Measurements from ENCODE around the gene GID8. TPM values are rescaled to one million over a fixed set of nuclear protein-coding genes. Genes with fewer than 3 reads are reported as not detected.

Gene GID8
- total and polyA plus RNA-seq, 9 of the 15 experiments (the other 6 are each of a cell fraction or from before 2014, with no cell fraction given): 7.5 to 31.6 (median 22.2) TPM

DNA sequence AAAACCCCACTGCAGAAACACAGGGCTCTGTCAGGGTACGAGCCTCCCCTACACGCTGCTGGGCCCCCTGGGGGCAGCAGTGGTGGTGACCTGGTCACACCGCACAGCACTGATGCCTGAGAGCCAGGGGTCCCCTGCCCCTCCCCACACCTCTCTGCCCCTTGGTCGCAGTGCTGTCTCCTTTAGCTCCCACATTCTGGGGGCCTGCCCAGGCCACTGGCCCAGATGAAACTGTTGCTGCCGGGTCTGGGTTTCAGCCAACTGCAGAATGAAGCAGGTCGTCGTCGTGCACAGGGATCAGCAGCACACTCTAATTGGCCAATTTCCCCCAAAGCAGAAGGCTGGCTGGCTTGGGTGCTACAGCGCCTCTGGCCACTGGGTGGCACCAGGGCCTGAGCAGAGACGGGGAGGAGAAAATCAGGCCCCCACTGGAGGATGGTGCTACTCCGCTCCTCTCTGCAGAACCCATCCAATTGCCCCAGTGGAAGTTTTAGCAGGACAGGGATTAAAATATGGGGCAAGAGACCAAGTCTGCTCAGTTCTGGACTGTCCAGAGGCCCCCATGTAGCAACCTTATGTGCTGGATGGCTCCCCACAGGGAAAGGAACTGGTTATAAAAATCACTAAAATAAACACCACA, 37.8 kb upstream of the GID8 start (continued):
- no peak for TF ChIP-seq ZNF23 (CRISPR knock-in tag; IDR thresholded peaks at IDR 0.05)
- TF ChIP-seq, protein P1, sequence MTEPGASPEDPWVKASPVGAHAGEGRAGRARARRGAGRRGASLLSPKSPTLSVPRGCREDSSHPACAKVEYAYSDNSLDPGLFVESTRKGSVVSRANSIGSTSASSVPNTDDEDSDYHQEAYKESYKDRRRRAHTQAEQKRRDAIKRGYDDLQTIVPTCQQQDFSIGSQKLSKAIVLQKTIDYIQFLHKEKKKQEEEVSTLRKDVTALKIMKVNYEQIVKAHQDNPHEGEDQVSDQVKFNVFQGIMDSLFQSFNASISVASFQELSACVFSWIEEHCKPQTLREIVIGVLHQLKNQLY (CRISPR knock-in tag; conservative IDR thresholded peaks at IDR 0.05): no peak
- TF ChIP-seq, protein P2, sequence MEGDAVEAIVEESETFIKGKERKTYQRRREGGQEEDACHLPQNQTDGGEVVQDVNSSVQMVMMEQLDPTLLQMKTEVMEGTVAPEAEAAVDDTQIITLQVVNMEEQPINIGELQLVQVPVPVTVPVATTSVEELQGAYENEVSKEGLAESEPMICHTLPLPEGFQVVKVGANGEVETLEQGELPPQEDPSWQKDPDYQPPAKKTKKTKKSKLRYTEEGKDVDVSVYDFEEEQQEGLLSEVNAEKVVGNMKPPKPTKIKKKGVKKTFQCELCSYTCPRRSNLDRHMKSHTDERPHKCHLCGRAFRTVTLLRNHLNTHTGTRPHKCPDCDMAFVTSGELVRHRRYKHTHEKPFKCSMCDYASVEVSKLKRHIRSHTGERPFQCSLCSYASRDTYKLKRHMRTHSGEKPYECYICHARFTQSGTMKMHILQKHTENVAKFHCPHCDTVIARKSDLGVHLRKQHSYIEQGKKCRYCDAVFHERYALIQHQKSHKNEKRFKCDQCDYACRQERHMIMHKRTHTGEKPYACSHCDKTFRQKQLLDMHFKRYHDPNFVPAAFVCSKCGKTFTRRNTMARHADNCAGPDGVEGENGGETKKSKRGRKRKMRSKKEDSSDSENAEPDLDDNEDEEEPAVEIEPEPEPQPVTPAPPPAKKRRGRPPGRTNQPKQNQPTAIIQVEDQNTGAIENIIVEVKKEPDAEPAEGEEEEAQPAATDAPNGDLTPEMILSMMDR (IDR thresholded peaks at IDR 0.05 in 2 of 3, conservative IDR thresholded peaks at IDR 0.05 in 1 of 3; ENCODE audit: insufficient read depth in 2 of 3, low read depth in 1 of 3, low read length in 3 of 3): peak; percentile 92 to 93 (median 93)
- peak; percentile 31; the same call in 1 of the 2 replicates for TF ChIP-seq CTBP1 (IDR thresholded peaks at IDR 0.05; ENCODE audit: borderline replicate concordance)
- TF ChIP-seq EWSR1 (IDR thresholded peaks at IDR 0.05; ENCODE audit: borderline replicate concordance, low read depth, partially characterized antibody): no peak
- TF ChIP-seq, protein P3, sequence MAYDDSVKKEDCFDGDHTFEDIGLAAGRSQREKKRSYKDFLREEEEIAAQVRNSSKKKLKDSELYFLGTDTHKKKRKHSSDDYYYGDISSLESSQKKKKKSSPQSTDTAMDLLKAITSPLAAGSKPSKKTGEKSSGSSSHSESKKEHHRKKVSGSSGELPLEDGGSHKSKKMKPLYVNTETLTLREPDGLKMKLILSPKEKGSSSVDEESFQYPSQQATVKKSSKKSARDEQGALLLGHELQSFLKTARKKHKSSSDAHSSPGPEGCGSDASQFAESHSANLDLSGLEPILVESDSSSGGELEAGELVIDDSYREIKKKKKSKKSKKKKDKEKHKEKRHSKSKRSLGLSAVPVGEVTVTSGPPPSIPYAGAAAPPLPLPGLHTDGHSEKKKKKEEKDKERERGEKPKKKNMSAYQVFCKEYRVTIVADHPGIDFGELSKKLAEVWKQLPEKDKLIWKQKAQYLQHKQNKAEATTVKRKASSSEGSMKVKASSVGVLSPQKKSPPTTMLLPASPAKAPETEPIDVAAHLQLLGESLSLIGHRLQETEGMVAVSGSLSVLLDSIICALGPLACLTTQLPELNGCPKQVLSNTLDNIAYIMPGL (CRISPR knock-in tag; IDR thresholded peaks at IDR 0.05): no peak
- TF ChIP-seq ZBTB1 (CRISPR knock-in tag; IDR thresholded peaks at IDR 0.05; ENCODE audit: borderline replicate concordance, low read depth): no peak
- TF ChIP-seq CBX5 (IDR thresholded peaks at IDR 0.05; ENCODE audit: borderline replicate concordance, low read depth): no peak
- TF ChIP-seq, protein P4, sequence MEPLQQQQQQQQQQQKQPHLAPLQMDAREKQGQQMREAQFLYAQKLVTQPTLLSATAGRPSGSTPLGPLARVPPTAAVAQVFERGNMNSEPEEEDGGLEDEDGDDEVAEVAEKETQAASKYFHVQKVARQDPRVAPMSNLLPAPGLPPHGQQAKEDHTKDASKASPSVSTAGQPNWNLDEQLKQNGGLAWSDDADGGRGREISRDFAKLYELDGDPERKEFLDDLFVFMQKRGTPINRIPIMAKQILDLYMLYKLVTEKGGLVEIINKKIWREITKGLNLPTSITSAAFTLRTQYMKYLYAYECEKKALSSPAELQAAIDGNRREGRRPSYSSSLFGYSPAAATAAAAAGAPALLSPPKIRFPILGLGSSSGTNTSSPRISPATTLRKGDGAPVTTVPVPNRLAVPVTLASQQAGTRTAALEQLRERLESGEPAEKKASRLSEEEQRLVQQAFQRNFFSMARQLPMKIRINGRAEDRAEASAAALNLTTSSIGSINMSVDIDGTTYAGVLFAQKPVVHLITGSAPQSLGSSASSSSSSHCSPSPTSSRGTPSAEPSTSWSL (CRISPR knock-in tag; IDR thresholded peaks at IDR 0.05; ENCODE audit: borderline replicate concordance): no peak
- no peak for TF ChIP-seq SOX6 (IDR thresholded peaks at IDR 0.05)
- TF ChIP-seq ZNF431 (CRISPR knock-in tag; IDR thresholded peaks at IDR 0.05): no peak; the same call in 1 of the 2 replicates
- no peak; the same call in 1 of the 2 replicates for TF ChIP-seq ZBTB7A (IDR thresholded peaks at IDR 0.05; ENCODE audit: borderline replicate concordance, control insufficient read depth, low read depth, low read length)
- TF ChIP-seq TRIM28 (IDR thresholded peaks at IDR 0.05): no peak
- TF ChIP-seq FUS (optimal IDR thresholded peaks at IDR 0.05; ENCODE audit: low read depth, low read length): no peak
- TF ChIP-seq RCOR1 (IDR thresholded peaks at IDR 0.05; ENCODE audit: borderline replicate concordance in 1 of 2, low read depth in 2 of 2, low read length in 2 of 2): peak in 1 of 2 experiments; percentile 19; a peak in 1 of 4 replicates
- no peak for TF ChIP-seq ZNF586 (CRISPR knock-in tag; conservative IDR thresholded peaks at IDR 0.05)
